Memory B cell (primary cell): ENCODE results near the gene MACROH2A2.
"Not testable (repeated sequence)": the region's sequence is repeated elsewhere in the genome, so short reads cannot be mapped to it uniquely, and the experiment has no call there.

Experiments
- ATAC-seq: fragments of 150-1000 bp; cut with Tn5 transposase; 2 replicates; pipeline ENCODE4 v1.10.0; 2021; ENCODE audit warnings: low read depth, mild to moderate bottlenecking, moderate library complexity
- DNase-seq, 2 donors: peaks; one replicate each; pipeline ENCODE4 v3.0.0; 2022; ENCODE audit warnings: low spot score in 2 of 2
- H3K27ac Mint-ChIP-seq: one replicate; pipeline ENCODE4 v1.8.0; 2022; ENCODE audit warnings: mild to moderate bottlenecking, moderate library complexity, mixed read lengths
- H3K27me3 Mint-ChIP-seq: one replicate; pipeline ENCODE4 v1.8.0; 2022; ENCODE audit warnings: mixed read lengths
- H3K36me3 Mint-ChIP-seq: one replicate; pipeline ENCODE4 v1.8.0; 2022; ENCODE audit warnings: mild to moderate bottlenecking, mixed read lengths
- H3K4me1 Mint-ChIP-seq: one replicate; pipeline ENCODE4 v1.8.0; 2022; ENCODE audit warnings: mixed read lengths
- H3K4me3 Mint-ChIP-seq: one replicate; pipeline ENCODE4 v1.8.0; 2022; ENCODE audit warnings: mild to moderate bottlenecking, moderate library complexity, mixed read lengths
- H3K9me3 Mint-ChIP-seq: one replicate; pipeline ENCODE4 v1.8.0; 2022; ENCODE audit warnings: mixed read lengths

The MACROH2A2 gene

DNA sequence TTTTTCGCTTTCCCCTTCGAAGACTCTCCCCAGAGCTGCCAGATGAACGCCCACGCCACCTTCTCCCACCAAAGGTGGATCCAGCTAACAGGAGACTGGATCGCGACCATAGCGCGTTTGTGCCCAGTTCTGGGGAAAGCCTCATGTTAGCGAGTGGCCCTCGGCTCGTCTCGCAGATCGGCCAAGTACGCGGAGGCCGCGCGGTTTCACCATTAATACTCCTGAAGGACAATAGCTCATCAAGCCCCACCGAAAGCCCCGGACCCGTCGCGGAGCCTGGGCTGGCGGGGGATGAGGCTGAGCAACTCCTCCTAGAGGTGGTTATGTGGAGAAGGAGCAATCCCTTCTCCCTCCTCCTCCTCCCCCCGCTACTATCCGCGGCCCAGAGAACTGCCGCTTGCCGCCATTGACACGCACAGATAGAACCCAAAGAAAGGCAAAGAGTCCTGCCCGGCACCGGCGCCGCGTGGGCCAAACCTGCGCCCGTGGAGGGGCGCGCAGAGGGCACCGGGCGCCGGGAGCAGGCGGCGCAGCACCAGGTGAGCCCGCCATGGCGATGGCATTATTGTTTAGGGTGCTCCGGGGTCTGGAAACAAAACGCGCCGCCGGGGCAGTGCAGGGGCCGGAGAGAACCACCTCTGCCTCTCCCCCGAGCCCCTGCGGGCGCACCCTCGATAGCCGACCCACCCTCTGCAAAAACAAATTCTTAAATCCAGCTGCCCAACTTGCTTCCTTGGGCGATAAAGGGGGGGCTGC lies at the start of gene MACROH2A2:
Gene MACROH2A2, plus strand, starts transcription at position 385 of the 756 bp plus-strand sequence. CDS start 22,813 bp downstream, outside the sequence.
- DNase-seq (no peak), ATAC-seq (no peak)
- Mint-ChIP-seq H3K4me3 (peak within 1 kb of the TSS; percentile 44), H3K27ac (no peak within 1 kb of the TSS), H3K9me3 (no peaks in the 10 kb centered on the region), H3K4me1 (peaks cover 7% of the 10 kb centered on the region), H3K36me3 (no peaks in the 10 kb centered on the region), H3K27me3 (peaks cover 18% of the 10 kb centered on the region)

DNA sequence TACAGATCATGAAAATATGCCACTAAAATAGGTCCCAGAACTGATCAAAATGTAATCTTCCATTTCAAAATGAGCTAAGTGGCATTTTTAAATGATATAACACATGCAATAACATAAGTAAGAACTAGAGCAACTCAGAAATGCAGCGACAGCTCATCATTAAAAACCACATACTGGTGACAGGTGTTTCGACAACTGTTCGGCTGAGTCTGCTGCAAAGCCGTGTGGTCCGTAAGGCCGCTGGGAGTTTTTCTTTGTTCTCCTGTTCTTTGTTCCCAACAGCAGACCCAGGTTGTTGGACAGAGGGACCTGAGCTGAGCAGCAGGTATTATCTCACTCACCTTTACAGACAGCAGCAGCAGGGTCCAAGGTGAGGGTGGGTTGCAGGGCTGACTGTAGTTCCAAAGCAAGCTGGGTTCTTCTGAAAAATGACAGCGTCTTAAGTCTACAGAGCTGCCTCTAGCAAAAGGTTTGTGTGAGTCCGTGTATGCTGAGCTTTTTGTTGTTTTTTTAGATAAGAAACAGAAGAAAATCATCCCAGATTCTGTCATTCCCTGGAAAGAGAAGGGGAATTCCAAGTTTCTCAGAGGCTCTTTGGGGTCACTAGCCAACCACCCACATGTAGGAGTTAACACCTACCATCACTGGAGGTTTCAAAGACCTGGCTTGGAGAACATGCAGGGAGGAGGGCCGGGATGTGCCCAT lies 45.4 kb upstream of the MACROH2A2 start:
- H3K4me1 Mint-ChIP-seq = no peaks in the 10 kb centered on the region
- H3K27ac Mint-ChIP-seq = no peak overlapping the region
- no peak overlapping the region for H3K4me3 Mint-ChIP-seq
- peaks cover 14% of the 10 kb centered on the region for H3K27me3 Mint-ChIP-seq
- no peak for DNase-seq
- H3K36me3 Mint-ChIP-seq = peaks cover 3% of the 10 kb centered on the region
- ATAC-seq = no peak
- peaks cover 13% of the 10 kb centered on the region for H3K9me3 Mint-ChIP-seq

DNA sequence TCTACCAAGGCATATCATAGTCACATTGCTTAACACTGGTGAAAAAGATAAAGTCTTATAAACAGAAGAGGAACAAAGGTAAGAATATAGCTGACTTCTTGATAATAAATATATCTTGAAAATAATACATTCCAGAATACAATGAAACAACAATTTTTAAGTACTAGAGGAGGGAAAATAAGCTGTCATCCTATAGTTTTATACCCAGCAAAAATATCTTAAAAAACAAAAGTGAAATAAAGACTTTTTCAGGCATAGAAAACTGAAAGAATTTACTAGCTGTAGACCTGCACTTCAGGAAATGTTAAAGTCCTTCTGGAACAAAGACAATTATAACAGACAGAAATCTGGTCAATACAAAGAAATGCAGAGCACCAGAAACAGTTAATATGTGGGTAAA lies 21.4 kb upstream of the MACROH2A2 start:
- peaks cover 4% of the 10 kb centered on the region for H3K36me3 Mint-ChIP-seq
- DNase-seq = no peak
- H3K27me3 Mint-ChIP-seq = peaks cover 5% of the 10 kb centered on the region
- H3K9me3 Mint-ChIP-seq = peaks cover 14% of the 10 kb centered on the region
- no peak overlapping the region for H3K27ac Mint-ChIP-seq
- no peak overlapping the region for H3K4me3 Mint-ChIP-seq
- no peaks in the 10 kb centered on the region for H3K4me1 Mint-ChIP-seq
- ATAC-seq = no peak

DNA sequence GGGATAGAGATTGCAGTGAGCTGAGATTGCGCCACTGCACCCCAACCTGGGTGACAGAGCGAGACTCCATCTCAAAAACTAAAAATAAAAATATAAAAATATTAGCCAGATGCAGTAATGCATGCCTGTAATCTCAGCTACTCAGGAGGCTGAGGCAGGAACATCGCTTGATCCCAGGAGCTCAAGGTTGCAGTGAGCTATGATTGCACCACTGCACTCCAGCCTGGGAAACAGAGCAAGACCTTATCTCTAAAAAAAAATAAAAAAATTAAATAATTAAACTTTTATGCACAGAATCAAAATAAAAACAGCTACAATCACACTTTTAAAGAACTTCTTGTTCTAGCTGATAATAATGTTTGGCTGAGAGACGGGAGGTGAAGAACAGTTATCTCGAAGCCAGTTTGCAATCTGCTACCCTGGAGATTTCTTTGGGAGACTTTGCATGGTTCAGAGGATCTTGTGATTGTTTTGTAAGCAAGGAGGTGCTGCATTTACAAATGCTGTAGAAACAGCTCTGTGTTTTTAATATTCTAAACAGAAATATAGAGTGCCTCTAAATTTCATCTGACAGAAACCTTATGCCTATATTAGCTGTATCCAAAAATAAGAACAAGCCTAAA lies 19.9 kb upstream of the MACROH2A2 start:
- H3K9me3 Mint-ChIP-seq = peaks cover 10% of the 10 kb centered on the region
- H3K4me3 Mint-ChIP-seq = no peak overlapping the region
- no peaks in the 10 kb centered on the region for H3K4me1 Mint-ChIP-seq
- H3K27me3 Mint-ChIP-seq = peaks cover 5% of the 10 kb centered on the region
- peaks cover 2% of the 10 kb centered on the region for H3K36me3 Mint-ChIP-seq
- no peak overlapping the region for H3K27ac Mint-ChIP-seq
- ATAC-seq = no peak
- no peak for DNase-seq

DNA sequence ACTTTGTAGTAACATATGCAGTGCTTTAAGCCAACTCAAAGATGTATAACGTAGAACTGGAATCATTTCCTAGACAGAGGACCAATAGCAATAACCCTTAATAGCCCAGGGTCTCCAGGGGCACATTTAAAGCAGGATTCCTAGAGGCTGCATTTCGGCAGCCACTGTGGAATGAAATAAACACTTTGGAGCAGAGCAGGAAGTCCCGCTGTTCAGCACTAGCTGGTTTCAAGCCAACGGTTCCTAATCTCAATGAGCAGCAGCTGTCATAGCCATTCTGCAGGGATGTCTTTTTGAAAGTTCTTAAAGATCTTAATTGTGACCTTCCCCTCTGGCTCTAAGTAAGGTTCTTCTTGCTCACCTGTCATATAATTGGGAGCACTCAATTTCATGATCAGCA lies 18.4 kb upstream of the MACROH2A2 start:
- H3K27ac Mint-ChIP-seq = no peak overlapping the region
- H3K27me3 Mint-ChIP-seq = peaks cover 9% of the 10 kb centered on the region
- ATAC-seq = no peak
- DNase-seq = no peak
- no peaks in the 10 kb centered on the region for H3K4me1 Mint-ChIP-seq
- no peak overlapping the region for H3K4me3 Mint-ChIP-seq
- peaks cover 2% of the 10 kb centered on the region for H3K36me3 Mint-ChIP-seq
- H3K9me3 Mint-ChIP-seq = peaks cover 14% of the 10 kb centered on the region

DNA sequence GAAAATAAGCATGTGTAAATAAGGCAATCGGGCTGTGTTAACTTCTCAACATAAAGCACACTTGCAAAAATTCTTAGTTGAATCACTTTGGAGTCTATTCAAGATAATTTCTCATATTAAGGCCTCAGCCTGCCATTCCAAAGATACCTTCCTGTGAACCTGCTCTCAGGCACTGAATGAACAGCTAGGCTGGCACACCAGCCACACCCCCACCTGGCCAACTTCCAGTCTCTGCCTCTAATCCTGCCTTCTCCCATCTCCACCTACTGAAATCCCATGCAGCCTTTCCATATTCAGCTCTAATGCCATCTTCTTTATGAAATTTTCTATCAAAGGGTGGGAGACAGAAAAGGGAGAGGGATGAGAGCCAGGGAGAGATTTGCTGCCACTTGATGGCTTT lies 17.1 kb upstream of the MACROH2A2 start:
- H3K4me1 Mint-ChIP-seq = no peaks in the 10 kb centered on the region
- H3K9me3 Mint-ChIP-seq = peaks cover 10% of the 10 kb centered on the region
- no peak for DNase-seq
- H3K4me3 Mint-ChIP-seq = no peak overlapping the region
- ATAC-seq = no peak
- peaks cover 9% of the 10 kb centered on the region for H3K27me3 Mint-ChIP-seq
- peaks cover 2% of the 10 kb centered on the region for H3K36me3 Mint-ChIP-seq
- H3K27ac Mint-ChIP-seq = no peak overlapping the region

DNA sequence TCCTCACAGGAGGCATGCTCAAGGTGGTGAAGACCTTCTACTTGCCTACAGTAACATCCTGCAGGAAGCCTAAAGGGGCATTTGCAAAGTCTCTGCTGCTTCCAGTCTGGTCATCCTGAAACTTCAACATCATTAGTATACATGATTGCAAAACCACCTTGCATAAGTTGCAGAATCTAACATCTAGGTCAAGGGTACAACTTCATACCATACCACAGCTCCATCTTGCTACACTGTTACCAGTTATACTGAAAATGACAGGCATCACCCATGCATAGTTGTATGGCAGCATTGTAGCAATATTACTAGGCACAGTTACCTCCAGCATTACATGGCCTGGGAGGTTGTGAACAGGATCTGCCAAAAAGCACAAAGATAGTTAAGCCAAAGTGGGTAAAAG lies 13.7 kb upstream of the MACROH2A2 start:
- Mint-ChIP-seq H3K4me1 (no peaks in the 10 kb centered on the region), H3K27ac (no peak overlapping the region), H3K36me3 (peaks cover 2% of the 10 kb centered on the region), H3K9me3 (peaks cover 14% of the 10 kb centered on the region), H3K27me3 (peaks cover 8% of the 10 kb centered on the region), H3K4me3 (no peak overlapping the region)
- no peak for ATAC-seq
- no peak for DNase-seq

DNA sequence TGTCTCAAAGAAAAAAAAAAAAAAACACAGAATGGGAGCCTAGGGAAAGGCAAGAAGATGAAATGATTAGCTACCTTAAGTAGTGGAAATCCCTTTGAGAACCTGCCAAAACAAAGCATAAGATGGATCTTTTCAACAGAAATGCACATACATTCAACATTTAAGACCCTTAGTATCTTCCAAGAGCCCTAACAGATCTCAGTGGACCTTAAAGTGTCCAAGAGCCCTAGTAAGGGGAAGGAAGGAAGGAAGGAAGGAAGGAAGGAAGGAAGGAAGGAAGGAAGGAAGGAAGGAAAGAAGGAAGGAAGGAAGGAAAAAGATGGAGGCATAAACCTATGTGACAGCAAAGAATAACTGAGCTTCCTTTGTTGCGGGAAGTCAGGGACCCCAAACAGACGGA lies 11.6 kb upstream of the MACROH2A2 start:
- H3K4me3 Mint-ChIP-seq = no peak overlapping the region
- no peak for DNase-seq
- H3K27ac Mint-ChIP-seq = no peak overlapping the region
- peaks cover 15% of the 10 kb centered on the region for H3K9me3 Mint-ChIP-seq
- no peak for ATAC-seq
- peaks cover 7% of the 10 kb centered on the region for H3K27me3 Mint-ChIP-seq
- H3K36me3 Mint-ChIP-seq = peaks cover 2% of the 10 kb centered on the region
- no peaks in the 10 kb centered on the region for H3K4me1 Mint-ChIP-seq

DNA sequence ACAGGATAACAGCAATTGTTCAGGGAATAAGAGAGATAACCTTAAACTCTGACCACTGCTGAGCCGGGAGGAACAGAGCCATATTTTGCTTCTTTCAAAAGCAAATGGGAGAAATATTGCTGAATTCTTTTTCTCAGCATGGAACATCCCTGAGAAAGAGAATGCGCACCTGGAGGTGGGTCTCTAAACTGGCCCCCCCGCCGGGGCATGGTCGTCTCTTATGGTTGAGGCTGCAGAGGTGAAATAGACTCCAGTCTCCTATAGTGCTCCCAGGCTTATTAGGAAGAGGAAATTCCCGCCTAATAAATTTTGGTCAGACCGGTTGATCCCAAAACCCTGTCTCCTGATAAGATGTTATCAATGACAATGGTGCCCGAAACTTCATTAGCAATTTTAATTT lies 10.9 kb upstream of the MACROH2A2 start:
- ATAC-seq, H3K4me1 Mint-ChIP-seq, DNase-seq, H3K27ac Mint-ChIP-seq, H3K27me3 Mint-ChIP-seq, H3K4me3 Mint-ChIP-seq, H3K36me3 Mint-ChIP-seq: not testable (repeated sequence)
- peaks cover 15% of the 10 kb centered on the region for H3K9me3 Mint-ChIP-seq

DNA sequence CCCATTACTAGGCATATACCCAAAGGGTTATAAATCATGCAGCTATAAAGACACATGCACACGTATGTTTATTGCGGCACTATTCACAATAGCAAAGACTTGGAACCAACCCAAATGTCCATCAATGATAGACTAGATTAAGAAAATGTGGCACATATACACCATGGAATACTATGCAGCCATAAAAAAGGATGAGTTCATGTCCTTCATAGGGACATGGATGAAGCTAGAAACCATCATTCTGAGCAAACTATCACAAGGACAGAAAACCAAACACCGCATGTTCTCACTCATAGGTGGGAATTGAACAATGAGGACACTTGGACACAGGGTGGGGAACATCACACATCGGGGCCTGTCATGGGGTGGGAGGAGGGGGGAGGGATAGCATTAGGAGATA lies 5.6 kb upstream of the MACROH2A2 start:
- H3K36me3 Mint-ChIP-seq = not testable (repeated sequence)

DNA sequence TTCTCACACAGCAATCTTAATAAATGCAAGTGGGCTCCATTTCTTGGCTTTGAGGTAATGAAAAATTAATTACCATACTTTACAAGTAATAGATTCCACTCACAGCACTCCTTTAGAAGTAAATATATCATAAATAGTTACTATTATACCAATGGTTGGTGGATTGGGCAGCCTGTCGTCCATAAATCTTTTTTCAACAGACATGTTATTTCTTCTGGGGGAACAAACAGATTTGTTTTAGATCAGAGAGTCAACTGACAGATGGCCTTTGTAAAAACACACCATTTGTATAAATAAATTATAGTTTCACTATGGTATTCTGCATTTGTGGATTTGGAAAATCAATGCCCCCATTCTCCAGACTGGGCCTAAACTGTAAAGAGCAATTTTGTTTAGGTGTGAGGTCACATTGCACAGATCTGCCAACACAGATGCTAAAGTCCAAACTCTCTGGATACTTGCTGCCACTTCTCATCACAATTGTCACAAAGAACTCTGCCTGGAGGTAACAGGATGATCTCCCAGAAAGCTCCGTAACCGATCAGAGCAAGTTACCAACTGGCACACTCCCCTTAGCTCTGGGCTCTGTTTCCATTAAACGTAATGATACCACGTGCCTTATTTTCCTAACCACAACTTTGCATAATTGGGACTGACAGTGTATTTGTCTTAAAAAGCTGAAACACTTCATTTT lies 4.5 kb upstream of the MACROH2A2 start:
- Mint-ChIP-seq H3K4me1 (peaks cover 7% of the 10 kb centered on the region), H3K9me3 (peaks cover 1% of the 10 kb centered on the region), H3K27ac (no peak overlapping the region), H3K36me3 (no peaks in the 10 kb centered on the region), H3K27me3 (peaks cover 20% of the 10 kb centered on the region), H3K4me3 (no peak overlapping the region)
- DNase-seq (no peak), ATAC-seq (no peak)

More for the DNA sequence above, 5.6 kb upstream of the MACROH2A2 start:
- not testable (repeated sequence) for H3K27ac Mint-ChIP-seq, H3K9me3 Mint-ChIP-seq, H3K4me3 Mint-ChIP-seq, H3K4me1 Mint-ChIP-seq, DNase-seq, ATAC-seq
- peaks cover 12% of the 10 kb centered on the region for H3K27me3 Mint-ChIP-seq

DNA sequence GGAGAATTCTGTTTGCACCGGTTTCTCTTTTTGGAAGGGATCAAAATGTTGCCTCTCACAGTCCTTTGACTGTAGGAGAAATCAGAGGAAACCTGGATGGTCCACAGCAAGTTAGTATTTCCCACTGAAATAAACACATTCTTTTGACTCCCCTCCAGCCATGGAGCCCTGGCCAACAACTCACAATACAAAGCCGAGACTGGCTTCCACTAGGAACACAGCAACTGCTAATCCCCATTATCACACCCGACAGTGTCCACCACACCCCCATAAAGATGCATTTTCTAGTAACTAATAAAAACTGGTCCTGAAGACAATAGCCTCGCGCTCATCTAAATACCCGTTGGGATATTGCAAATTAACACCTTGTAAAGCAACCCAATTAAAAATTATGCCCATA lies 798 bp upstream of the MACROH2A2 start:
- Mint-ChIP-seq H3K27ac (no peak overlapping the region), H3K9me3 (no peaks in the 10 kb centered on the region), H3K27me3 (peaks cover 18% of the 10 kb centered on the region), H3K36me3 (no peaks in the 10 kb centered on the region), H3K4me3 (no peak overlapping the region), H3K4me1 (peaks cover 7% of the 10 kb centered on the region)
- DNase-seq (no peak), ATAC-seq (no peak)

DNA sequence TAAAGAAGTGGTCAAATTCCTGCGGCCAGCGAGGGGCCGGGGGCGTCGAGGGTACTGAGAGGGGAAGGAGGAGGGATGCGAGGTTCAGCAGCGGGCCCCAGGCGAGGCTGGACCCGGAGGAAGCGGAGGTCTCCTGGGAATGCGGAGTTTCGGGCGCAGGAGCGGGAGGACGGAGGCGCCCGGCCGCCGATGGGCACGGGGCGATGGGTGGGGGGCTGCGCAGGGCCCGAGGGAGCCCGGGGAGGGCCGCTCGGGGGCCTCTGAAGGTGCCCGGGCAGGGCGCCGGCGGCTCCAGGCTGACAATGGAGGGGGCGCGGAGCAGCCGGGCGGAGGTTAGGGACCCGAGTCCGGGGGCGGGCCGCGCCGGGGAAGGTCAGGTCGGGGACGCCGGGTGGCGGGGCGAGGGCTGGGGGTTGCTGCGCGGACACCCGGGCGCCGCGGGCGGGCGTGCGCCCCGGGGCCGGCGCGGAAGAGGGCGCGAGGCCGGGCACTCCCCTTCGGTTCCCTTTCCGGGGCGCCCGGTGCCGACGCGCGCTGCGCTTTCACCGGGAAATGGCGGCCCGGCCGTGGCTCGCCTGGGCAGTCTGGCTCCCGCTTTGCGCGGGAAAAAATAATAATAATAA lies 683 bp downstream of the MACROH2A2 start:
- peak overlapping the region; percentile 44 for H3K4me3 Mint-ChIP-seq
- H3K27ac Mint-ChIP-seq = no peak overlapping the region
- H3K9me3 Mint-ChIP-seq = no peaks in the 10 kb centered on the region
- H3K27me3 Mint-ChIP-seq = peaks cover 18% of the 10 kb centered on the region
- H3K36me3 Mint-ChIP-seq = no peaks in the 10 kb centered on the region
- peaks cover 7% of the 10 kb centered on the region for H3K4me1 Mint-ChIP-seq
- ATAC-seq (no peak), DNase-seq (no peak)
